DMS153 treated with DMSO at 0.1 percent for 48 hours (cell line): ENCODE data around the gene FOXC1.

Experiments
- DNase-seq: peaks from one replicate; lab custom pipeline; 2025; ENCODE audit not compliant: unreplicated experiment; lab: John Stamatoyannopoulos, UW

Gene FOXC1

GRCh38 chr6:1598886-1599285, 10.8 kb upstream of the FOXC1 start:
- DNase-seq = no peak

- no peak for DNase-seq
These were observed 10.2 kb upstream of the FOXC1 start for GRCh38 chr6:1599469-1599868.

- DNase-seq = no peak
These were observed 9.5 kb upstream of the FOXC1 start for GRCh38 chr6:1600063-1600763.

GRCh38 chr6:1600764-1601157, 9.0 kb upstream of the FOXC1 start:
- no peak for DNase-seq

DNA sequence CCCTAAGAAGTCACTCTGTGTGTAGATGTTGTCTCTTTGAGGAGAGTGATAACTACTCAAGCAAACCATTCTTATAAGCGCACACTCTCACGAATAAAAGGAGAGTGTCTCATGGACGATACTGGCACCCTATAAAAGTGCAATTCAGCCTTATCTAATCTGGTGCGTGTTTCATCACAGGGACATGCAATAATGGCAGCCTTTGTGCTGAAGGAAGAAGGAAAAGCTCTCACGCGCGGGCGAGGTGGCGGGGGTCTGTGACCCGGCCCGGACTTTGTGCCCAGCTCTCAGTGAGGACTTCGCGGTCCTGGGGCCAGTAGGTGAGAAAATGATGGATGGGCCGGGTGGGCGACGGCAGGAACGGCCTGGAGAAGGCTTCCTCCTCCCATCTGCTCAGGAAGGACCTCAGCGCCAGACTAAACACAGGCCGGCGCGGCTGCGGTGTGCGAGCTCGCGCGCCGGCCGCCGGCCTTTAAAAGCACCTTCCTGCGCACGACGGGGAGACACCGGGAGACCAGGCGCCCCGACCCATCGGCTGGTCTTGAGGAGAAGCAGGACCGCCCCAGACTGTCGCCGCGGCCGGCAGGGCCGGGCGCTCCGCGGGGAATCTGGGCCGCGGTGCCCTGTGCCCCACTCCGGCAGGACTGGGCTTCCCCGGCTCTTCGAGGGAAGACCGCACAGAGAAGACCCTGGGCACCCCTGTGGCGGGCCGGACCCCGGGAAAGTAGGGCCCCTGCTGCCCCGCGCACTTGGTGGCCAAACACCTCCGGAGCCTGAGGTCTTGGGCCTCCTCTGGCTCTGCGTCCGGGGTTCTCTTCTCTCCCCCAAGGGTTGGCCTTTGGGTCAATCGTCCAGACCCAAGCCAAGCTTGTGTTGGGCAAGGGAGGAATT, 8.3 kb upstream of the FOXC1 start:
- no peak for DNase-seq

DNA sequence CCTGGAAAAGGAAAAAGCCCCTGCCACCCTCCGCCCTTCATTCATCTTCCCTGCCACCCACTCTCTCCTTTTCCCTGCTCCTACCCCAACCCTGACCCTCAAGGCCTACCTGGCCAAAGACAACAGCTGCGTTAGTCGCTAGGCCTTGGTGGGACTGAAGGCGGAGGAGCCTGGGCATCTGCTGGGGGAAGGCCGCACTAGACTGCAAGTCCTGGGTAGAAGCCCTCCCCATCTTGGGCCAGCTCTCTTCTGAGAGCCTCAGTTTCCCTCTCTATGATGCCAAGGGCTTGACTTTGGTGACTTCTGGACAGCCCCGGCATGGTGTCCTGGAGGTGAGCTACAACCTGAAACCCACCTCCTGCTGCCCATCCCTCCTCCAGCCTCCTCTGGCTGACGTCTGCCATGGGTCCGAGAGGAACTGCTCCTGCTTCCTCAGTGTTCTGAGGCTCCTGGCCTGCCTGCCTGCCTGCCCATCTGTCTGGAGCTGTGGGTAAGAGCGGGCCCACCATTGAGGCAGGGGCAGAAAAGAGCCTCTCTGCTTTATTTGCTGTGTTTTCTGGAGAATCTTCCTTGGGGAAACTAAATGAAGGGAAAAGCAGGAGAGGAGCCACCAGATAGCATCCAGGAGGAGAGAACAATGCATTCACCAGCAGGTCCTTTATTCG, 7.5 kb upstream of the FOXC1 start:
- no peak for DNase-seq

GRCh38 chr6:1603708-1604107, 6.0 kb upstream of the FOXC1 start:
- no peak for DNase-seq

GRCh38 chr6:1604158-1605003, 5.3 kb upstream of the FOXC1 start:
- DNase-seq = no peak

DNA sequence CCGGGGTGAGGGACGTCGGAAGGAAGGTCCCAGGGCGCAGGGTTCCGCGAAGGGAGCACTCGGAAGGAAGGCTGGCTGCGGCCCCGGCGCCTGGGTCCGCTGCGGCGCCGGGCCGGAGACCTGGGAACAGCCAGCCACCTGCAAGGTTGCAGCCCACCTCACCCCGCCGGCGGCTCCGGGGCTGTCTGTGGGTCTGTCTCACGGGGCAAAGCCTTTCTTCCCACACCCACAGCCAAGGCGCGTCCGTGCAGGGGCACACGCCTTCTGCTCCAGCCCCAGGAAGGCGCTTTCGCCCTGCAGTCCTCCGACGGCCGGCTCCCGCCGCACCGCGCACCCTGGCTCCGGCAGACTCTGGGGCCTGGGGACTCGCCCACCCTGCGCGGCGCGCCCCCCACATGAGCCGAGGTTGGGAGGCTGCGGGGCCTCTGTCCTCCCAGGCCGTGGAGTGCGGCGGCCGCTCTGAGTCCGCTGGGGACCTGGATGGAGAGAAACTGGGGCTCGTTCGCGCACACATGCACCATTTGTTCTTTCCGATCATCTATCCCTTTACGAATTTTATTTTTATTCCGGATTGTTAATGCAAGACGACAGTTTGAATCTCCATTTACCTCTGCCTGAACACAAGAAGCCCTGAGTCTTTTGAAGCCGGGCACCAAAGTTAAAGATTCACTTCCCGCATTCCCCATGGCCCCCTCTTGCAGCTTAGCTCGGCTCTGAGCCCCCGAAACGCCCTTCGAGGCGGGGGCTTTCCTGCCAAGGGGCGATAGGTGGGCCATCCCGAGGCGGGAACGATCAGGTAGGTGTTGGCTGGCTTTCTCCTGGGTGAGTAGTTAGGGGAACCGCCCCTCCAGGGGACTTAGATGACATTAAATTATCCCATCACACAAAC, 4.5 kb upstream of the FOXC1 start:
- DNase-seq = no peak

GRCh38 chr6:1605893-1606779, 3.6 kb upstream of the FOXC1 start:
- DNase-seq = no peak

DNA sequence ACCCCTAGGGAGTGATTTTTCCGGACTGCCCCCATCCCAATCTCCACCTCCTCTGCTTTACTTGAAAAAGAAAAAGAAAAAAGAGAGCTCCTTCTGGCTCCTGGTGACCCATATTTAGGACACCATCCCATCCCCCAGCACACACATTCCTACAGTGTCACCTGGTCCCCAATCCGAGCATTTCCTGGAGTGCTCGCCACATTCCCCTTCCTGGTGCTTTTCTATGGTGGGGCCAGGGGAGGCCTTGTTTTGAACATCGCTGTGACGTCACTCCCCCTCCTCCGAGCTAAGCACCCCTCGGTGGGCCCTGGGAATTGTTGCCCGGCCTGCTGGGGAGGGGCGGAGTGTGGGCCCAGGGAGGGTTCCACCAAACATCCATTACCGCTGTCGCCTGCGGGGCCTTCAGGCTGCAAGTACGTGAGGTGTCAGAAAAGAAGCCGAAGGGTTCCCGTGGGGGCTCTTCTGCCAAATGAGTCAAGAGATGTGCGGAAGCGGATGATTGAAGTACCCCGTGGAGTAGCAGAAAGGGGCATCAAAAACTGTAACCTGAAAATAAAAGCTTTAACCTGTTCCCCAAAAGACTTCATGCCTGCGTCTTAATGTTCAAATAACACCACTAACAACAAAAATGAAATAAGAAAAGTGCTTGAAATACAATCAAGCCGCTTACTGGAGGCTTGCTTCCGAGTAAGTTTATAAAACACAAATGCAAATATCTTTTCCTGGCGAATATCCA, 2.8 kb upstream of the FOXC1 start:
- DNase-seq = no peak

- DNase-seq = no peak
These were observed 2.0 kb upstream of the FOXC1 start for GRCh38 chr6:1607516-1608221.

GRCh38 chr6:1608222-1609040, 1.3 kb upstream of the FOXC1 start:
- DNase-seq = no peak

- DNase-seq = no peak
These were observed 571 bp upstream of the FOXC1 start for GRCh38 chr6:1609041-1609647.

DNA sequence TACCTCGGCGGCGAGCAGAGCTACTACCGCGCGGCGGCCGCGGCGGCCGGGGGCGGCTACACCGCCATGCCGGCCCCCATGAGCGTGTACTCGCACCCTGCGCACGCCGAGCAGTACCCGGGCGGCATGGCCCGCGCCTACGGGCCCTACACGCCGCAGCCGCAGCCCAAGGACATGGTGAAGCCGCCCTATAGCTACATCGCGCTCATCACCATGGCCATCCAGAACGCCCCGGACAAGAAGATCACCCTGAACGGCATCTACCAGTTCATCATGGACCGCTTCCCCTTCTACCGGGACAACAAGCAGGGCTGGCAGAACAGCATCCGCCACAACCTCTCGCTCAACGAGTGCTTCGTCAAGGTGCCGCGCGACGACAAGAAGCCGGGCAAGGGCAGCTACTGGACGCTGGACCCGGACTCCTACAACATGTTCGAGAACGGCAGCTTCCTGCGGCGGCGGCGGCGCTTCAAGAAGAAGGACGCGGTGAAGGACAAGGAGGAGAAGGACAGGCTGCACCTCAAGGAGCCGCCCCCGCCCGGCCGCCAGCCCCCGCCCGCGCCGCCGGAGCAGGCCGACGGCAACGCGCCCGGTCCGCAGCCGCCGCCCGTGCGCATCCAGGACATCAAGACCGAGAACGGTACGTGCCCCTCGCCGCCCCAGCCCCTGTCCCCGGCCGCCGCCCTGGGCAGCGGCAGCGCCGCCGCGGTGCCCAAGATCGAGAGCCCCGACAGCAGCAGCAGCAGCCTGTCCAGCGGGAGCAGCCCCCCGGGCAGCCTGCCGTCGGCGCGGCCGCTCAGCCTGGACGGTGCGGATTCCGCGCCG, 994 bp downstream of the FOXC1 start:
- no peak for DNase-seq

DNA sequence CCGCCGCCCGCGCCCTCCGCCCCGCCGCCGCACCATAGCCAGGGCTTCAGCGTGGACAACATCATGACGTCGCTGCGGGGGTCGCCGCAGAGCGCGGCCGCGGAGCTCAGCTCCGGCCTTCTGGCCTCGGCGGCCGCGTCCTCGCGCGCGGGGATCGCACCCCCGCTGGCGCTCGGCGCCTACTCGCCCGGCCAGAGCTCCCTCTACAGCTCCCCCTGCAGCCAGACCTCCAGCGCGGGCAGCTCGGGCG, 1.5 kb downstream of the FOXC1 start:
- DNase-seq = no peak
